Right atrium auricular region (tissue), 2 donors: Measurements from ENCODE around the gene FBXL20. TPM values are rescaled to one million over a fixed set of nuclear protein-coding genes. Genes with fewer than 3 reads are reported as not detected.
"Not testable (repeated sequence)": the region's sequence is repeated elsewhere in the genome, so short reads cannot be mapped to it uniquely, and the experiment has no call there.

Experiments
- DNase-seq: peaks from one replicate; pipeline ENCODE4 v3.0.0-alpha.2; 2019; ENCODE audit warnings: low spot score
- H3K27ac ChIP-seq, 2 donors: fragments of 200-600 bp; sonication (generic); 1 replicate in 1 of 2; 2 replicates in 1 of 2; pipeline ENCODE4 v1.5.1; 2016 to 2019
- H3K27me3 ChIP-seq, 2 donors: fragments of 200-600 bp; sonication (generic); one replicate each; pipeline versions ENCODE4 v1.5.1 to v1.6.0; 2017 to 2019
- H3K36me3 ChIP-seq: fragments of 200-600 bp; sonication (generic); one replicate; pipeline ENCODE4 v1.5.1; 2016
- H3K4me1 ChIP-seq, 2 donors: fragments of 200-600 bp; sonication (generic); one replicate each; pipeline versions ENCODE4 v1.5.1 to v1.6.0; 2017 to 2019
- H3K4me3 ChIP-seq, 2 donors: fragments of 200-600 bp; sonication (generic); 1 replicate in 1 of 2; 2 replicates in 1 of 2; pipeline ENCODE4 v1.5.1; 2017 to 2019; ENCODE audit warnings: mild to moderate bottlenecking in 1 of 2, moderate library complexity in 1 of 2
- H3K9me3 ChIP-seq, 2 donors: fragments of 200-600 bp; sonication (generic); one replicate each; pipeline ENCODE4 v1.5.1; 2019
- total RNA-seq, 2 donors: library from RNA; depleted of rRNA; stranded (reverse); fragments of >200 nt; gene quantifications; one replicate each; pipeline ENCODE4 v1.1.0, GENCODE V29; 2016
- TF ChIP-seq, protein P1 (sequence below), 2 donors: fragments of 200-600 bp; sonication (generic); IDR thresholded peaks; one replicate each; pipeline ENCODE4 v1.5.1; 2019; ENCODE audit warnings: antibody characterized with exemption in 2 of 2

Gene FBXL20
- total RNA-seq, result 1 to 10 TPM; 7.6 to 7.7 TPM

DNA sequence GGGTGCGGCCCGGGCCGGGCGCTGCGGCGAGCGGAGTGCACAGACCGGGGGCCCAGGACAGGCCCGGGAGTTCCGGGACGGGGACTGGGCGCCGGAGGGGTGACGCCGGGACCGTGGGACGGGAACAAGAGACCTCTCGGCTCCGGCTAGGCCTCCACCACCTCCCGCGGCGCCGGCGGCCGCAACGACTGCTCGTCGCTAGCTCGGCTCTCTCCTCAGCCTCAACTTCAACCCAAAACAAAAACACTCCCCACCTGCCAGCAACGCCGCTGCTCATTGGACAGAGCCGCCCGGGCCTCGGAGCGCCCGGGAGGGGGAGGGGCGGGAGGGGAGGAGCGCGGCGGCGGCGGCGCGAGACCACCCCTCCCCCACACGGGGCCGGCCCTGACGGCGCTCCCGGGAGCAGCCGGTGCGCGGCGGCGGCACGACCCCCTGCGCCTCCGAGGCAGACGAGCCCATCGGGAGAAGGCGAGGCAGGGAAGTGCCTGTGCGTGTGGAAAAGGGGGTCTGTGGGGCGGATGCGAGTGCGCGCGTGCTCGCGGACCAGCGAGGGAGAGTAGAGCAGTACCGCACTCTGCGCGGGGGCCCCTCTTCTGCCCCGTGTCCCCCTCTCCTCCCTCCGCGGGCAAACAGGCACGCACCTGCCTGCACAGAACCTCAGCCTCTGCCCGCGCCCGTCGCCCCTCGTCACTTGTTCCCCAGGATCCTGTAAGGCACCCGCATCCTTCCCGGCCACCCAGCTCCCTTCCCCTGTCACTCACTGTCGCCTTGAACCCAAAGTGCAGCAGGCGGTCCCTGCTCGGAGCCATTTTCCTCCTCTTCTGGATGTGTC, at the start of gene FBXL20:
Gene FBXL20, minus strand, starts transcription at position 215 of the 832 bp plus-strand sequence. CDS start 224 bp downstream, outside the sequence.
- peak; percentile 91 for DNase-seq
- TF ChIP-seq, protein P1, sequence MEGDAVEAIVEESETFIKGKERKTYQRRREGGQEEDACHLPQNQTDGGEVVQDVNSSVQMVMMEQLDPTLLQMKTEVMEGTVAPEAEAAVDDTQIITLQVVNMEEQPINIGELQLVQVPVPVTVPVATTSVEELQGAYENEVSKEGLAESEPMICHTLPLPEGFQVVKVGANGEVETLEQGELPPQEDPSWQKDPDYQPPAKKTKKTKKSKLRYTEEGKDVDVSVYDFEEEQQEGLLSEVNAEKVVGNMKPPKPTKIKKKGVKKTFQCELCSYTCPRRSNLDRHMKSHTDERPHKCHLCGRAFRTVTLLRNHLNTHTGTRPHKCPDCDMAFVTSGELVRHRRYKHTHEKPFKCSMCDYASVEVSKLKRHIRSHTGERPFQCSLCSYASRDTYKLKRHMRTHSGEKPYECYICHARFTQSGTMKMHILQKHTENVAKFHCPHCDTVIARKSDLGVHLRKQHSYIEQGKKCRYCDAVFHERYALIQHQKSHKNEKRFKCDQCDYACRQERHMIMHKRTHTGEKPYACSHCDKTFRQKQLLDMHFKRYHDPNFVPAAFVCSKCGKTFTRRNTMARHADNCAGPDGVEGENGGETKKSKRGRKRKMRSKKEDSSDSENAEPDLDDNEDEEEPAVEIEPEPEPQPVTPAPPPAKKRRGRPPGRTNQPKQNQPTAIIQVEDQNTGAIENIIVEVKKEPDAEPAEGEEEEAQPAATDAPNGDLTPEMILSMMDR (IDR thresholded peaks at IDR 0.05), result no peak
- Histone ChIP-seq H3K27me3 (no peaks in the 10 kb centered on the region), H3K4me3 (peak within 1 kb of the TSS; percentile 93 to 95), H3K9me3 (no peaks in the 10 kb centered on the region), H3K36me3 (no peaks in the 10 kb centered on the region), H3K27ac (peak within 1 kb of the TSS; percentile 88 to 95), H3K4me1 (peaks cover 0 to 20% of the 10 kb centered on the region in 2 donors)

DNA sequence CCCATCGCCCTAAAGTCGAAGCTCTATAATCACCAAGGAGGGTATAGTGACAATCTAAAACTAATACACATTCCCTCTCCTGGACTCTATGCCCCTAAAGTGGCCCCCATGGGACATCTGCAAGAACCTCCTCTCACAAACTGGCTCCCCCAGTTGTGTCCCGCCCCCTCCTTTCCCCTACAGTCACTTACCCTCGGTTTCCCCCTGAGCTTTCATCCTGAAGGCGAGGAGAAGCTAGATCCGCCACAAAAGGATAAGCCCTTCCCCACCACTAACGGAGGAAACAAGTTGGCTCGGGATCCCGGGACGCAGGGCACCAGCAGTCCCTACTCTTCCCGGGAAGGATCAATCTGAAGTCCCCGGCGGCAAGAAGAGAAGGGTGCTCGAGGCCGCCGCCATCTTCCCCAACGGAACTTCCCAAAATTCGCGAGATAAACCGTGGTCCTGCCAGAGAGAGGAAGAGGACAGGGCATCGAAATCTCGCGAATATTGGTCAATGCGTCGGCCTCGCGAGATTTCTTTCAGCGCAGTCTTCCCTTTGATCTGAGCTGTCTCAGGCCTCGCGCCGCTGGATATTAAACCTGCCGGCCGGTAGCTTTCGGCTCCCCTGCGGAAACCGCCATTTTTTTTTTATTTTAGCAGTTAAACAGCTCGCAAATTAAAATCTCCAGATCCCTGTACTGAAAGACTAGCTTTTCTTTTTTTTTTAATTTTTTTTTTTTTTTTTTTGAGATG, 49.6 kb upstream of the FBXL20 start, which contains the start of gene MED1:
Gene MED1, minus strand, starts transcription at position 417 of the 735 bp plus-strand sequence. Its CDS starts 201 bp downstream, at position 216.
- Histone ChIP-seq H3K4me1 (peaks cover 0 to 15% of the 10 kb centered on the region in 2 donors), H3K4me3 (peak within 1 kb of the TSS; percentile 69 to 82), H3K27me3 (no peaks in the 10 kb centered on the region), H3K9me3 (no peaks in the 10 kb centered on the region), H3K27ac (peak within 1 kb of the TSS; percentile 75 to 85), H3K36me3 (peaks cover 18% of the 10 kb centered on the region)
- TF ChIP-seq, protein P1 (IDR thresholded peaks at IDR 0.05), result no peak
- DNase-seq, result peak; percentile 94

- H3K9me3 ChIP-seq, result no peaks in the 10 kb centered on the region
- DNase-seq, result no peak
- H3K27me3 ChIP-seq, result no peaks in the 10 kb centered on the region
- peaks cover 0 to 15% of the 10 kb centered on the region in 2 donors for H3K4me1 ChIP-seq
- peak overlapping the region in 1 of 2 donors; percentile 69 for H3K4me3 ChIP-seq
- TF ChIP-seq, protein P1 (IDR thresholded peaks at IDR 0.05), result no peak
- H3K36me3 ChIP-seq, result peaks cover 27% of the 10 kb centered on the region
- no peak overlapping the region for H3K27ac ChIP-seq
Measured at GRCh38 chr17:39450051-39450450, 48.6 kb upstream of the FBXL20 start.

GRCh38 chr17:39447561-39447960, 46.1 kb upstream of the FBXL20 start:
- no peak overlapping the region for H3K27ac ChIP-seq
- H3K27me3 ChIP-seq, result no peaks in the 10 kb centered on the region
- TF ChIP-seq, protein P1 (IDR thresholded peaks at IDR 0.05), result no peak
- H3K9me3 ChIP-seq, result no peaks in the 10 kb centered on the region
- no peak for DNase-seq
- H3K4me1 ChIP-seq, result peaks cover 0 to 15% of the 10 kb centered on the region in 2 donors
- peaks cover 51% of the 10 kb centered on the region for H3K36me3 ChIP-seq
- no peak overlapping the region for H3K4me3 ChIP-seq

- Histone ChIP-seq H3K4me1 (no peaks in the 10 kb centered on the region), H3K27me3 (no peaks in the 10 kb centered on the region), H3K27ac (no peak overlapping the region), H3K36me3 (peaks cover 83% of the 10 kb centered on the region), H3K9me3 (no peaks in the 10 kb centered on the region), H3K4me3 (no peak overlapping the region)
- no peak for DNase-seq
- TF ChIP-seq, protein P1 (IDR thresholded peaks at IDR 0.05), result no peak
Measured at GRCh38 chr17:39443326-39443725, 41.9 kb upstream of the FBXL20 start.

DNA sequence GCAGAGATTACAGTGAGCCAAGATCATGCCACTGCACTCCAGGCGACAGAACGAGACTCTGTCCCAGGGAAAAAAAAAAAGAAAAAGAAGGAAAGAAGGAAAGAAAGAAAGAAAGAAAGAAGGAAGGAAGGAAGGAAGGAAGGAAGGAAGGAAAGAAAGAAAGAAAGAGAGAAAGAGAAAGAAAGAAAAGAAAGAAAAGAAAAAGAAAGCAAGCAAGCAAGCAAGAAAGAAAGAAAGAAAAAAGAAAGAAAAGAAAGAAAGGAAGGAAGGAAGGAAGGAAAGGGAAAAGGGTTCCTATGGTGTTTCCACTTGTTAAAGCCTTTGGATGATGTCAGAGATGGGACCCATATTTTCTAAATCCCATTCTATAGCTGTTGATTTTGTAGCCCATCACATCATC, 38.4 kb upstream of the FBXL20 start:
- not testable (repeated sequence) for H3K4me1 ChIP-seq, H3K27me3 ChIP-seq, H3K9me3 ChIP-seq, H3K27ac ChIP-seq, DNase-seq, H3K4me3 ChIP-seq
- H3K36me3 ChIP-seq, result peaks cover 86% of the 10 kb centered on the region
